Esophagus muscularis mucosa (tissue), 3 donors: Measurements from ENCODE around the gene ZNF429.

ENCODE experiments used
- POLR2A ChIP-seq: fragments of 450-650 bp; IDR thresholded peaks from one replicate; pipeline ENCODE4 v1.6.1; 2017; ENCODE audit warnings: antibody characterized with exemption, moderate library complexity, mild to moderate bottlenecking, low read depth
- POLR2AphosphoS5 ChIP-seq, 2 donors: sonication (generic); formaldehyde crosslinking; IDR thresholded peaks; one replicate each; pipeline ENCODE4 v1.6.1; 2017; ENCODE audit warnings: antibody characterized with exemption in 2 of 2
- TF ChIP-seq, protein P1 (sequence below), 3 experiments: fragments of 200-600 bp in 2 of 3; fragments of 450-650 bp in 1 of 3; sonication (generic) in 2 of 3; IDR thresholded peaks; one replicate each; pipeline ENCODE4 v1.5.1; 2017 to 2019; ENCODE audit warnings: antibody characterized with exemption in 3 of 3, mild to moderate bottlenecking in 2 of 3, moderate library complexity in 1 of 3

- TF ChIP-seq POLR2AphosphoS5 (IDR thresholded peaks at IDR 0.05) (peak in 1 of 2 donors; percentile 38), POLR2A (no peak)
- TF ChIP-seq, protein P1, sequence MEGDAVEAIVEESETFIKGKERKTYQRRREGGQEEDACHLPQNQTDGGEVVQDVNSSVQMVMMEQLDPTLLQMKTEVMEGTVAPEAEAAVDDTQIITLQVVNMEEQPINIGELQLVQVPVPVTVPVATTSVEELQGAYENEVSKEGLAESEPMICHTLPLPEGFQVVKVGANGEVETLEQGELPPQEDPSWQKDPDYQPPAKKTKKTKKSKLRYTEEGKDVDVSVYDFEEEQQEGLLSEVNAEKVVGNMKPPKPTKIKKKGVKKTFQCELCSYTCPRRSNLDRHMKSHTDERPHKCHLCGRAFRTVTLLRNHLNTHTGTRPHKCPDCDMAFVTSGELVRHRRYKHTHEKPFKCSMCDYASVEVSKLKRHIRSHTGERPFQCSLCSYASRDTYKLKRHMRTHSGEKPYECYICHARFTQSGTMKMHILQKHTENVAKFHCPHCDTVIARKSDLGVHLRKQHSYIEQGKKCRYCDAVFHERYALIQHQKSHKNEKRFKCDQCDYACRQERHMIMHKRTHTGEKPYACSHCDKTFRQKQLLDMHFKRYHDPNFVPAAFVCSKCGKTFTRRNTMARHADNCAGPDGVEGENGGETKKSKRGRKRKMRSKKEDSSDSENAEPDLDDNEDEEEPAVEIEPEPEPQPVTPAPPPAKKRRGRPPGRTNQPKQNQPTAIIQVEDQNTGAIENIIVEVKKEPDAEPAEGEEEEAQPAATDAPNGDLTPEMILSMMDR (IDR thresholded peaks at IDR 0.05), result no peak
Measured at GRCh38 chr19:21593934-21594820, 88.8 kb downstream of the ZNF429 start.
